Right ventricle myocardium inferior (tissue), 1 donor: ENCODE results near the gene CDK14. TPM values are rescaled to one million over a fixed set of nuclear protein-coding genes. Genes with fewer than 3 reads are reported as not detected.
"Not testable (repeated sequence)": the region's sequence is repeated elsewhere in the genome, so short reads cannot be mapped to it uniquely, and the experiment has no call there.

Experiments
- ATAC-seq: fragments of 200-7000 bp; cut with Tn5 transposase; one replicate; pipeline ENCODE4 v1.9.1; 2020; ENCODE audit warnings: mild to moderate bottlenecking, moderate library complexity
- DNase-seq: peaks from one replicate; pipeline ENCODE4 v3.0.0; 2021; ENCODE audit errors: missing footprints
- intact Hi-C: fragments of 100-400 bp; cut with DNase I; formaldehyde crosslinking; loops from one replicate; pipeline ENCODE4 v1.11.0; 2022
- total RNA-seq: library from RNA; stranded (reverse); fragmentation: NEBNext Ultra II Directional; extraction: Animal tissue kit (Norgen Biotek cat#: 25700); gene quantifications from one replicate; pipeline ENCODE4 v1.2.1, GENCODE V29; 2021
- donor health status: DM: no; HTN: yes; CAD: no; lungs with severe emphysema.

CDK14 gene
- total RNA-seq, 1 donor from 2014 or later, result 26.3 TPM

- ATAC-seq (no peak), DNase-seq (no peak)
- intact Hi-C loops, result no loop called here
Observed at GRCh38 chr7:90760892-90761291, 164.8 kb downstream of the CDK14 start.

- no peak for ATAC-seq
- no peak for DNase-seq
- intact Hi-C loops, result no loop called here
Observed at GRCh38 chr7:90761584-90761983, 165.5 kb downstream of the CDK14 start.

GRCh38 chr7:90763108-90763507, 167.0 kb downstream of the CDK14 start:
- intact Hi-C loops, result no loop called here
- no peak for ATAC-seq
- no peak for DNase-seq

GRCh38 chr7:90764848-90765570, 168.9 kb downstream of the CDK14 start:
- DNase-seq, result no peak
- intact Hi-C loops, result no loop called here
- ATAC-seq, result peak; percentile 9

GRCh38 chr7:90766814-90767564, 170.9 kb downstream of the CDK14 start:
- ATAC-seq (peak; percentile 95), DNase-seq (peak; percentile 78)
- intact Hi-C loops, result no loop called here

- no peak for ATAC-seq
- DNase-seq, result no peak
- intact Hi-C loops, result no loop called here
Observed at GRCh38 chr7:90768301-90768700, 172.2 kb downstream of the CDK14 start.

GRCh38 chr7:90769036-90769435, 172.9 kb downstream of the CDK14 start:
- no peak for ATAC-seq
- intact Hi-C loops, result no loop called here
- no peak for DNase-seq

GRCh38 chr7:90769566-90769965, 173.4 kb downstream of the CDK14 start:
- DNase-seq, intact Hi-C loops, ATAC-seq: not testable (repeated sequence)

- intact Hi-C loops, result no loop called here
- no peak for DNase-seq
- no peak for ATAC-seq
Observed at GRCh38 chr7:90771281-90771680, 175.2 kb downstream of the CDK14 start.

- intact Hi-C loops, result no loop called here
- no peak for DNase-seq
- no peak for ATAC-seq
Observed at GRCh38 chr7:90772410-90772809, 176.3 kb downstream of the CDK14 start.

- no peak for ATAC-seq
- intact Hi-C loops, result no loop called here
- no peak for DNase-seq
Observed at GRCh38 chr7:90773269-90773668, 177.1 kb downstream of the CDK14 start.

- intact Hi-C loops, result no loop called here
- DNase-seq, result no peak
- ATAC-seq, result no peak
Observed at GRCh38 chr7:90774706-90775105, 178.6 kb downstream of the CDK14 start.

- ATAC-seq, result no peak
- intact Hi-C loops, result no loop called here
- DNase-seq, result no peak
Observed at GRCh38 chr7:90775383-90775965, 179.4 kb downstream of the CDK14 start.

- intact Hi-C loops, result no loop called here
- DNase-seq (no peak), ATAC-seq (no peak)
Observed at GRCh38 chr7:90777041-90777440, 180.9 kb downstream of the CDK14 start.

GRCh38 chr7:90777465-90777864, 181.3 kb downstream of the CDK14 start:
- intact Hi-C loops, result no loop called here
- ATAC-seq (peak; percentile 80), DNase-seq (no peak)

GRCh38 chr7:90777886-90778285, 181.8 kb downstream of the CDK14 start:
- intact Hi-C loops, result no loop called here
- ATAC-seq (no peak), DNase-seq (no peak)

GRCh38 chr7:90788052-90788451, 191.9 kb downstream of the CDK14 start:
- no peak for DNase-seq
- ATAC-seq, result peak; percentile 79
- intact Hi-C loops, result no loop called here

- DNase-seq, result no peak
- intact Hi-C loops, result no loop called here
- no peak for ATAC-seq
Observed at GRCh38 chr7:90789736-90790306, 193.7 kb downstream of the CDK14 start.

GRCh38 chr7:90791596-90791995, 195.5 kb downstream of the CDK14 start:
- no peak for ATAC-seq
- intact Hi-C loops, result no loop called here

GRCh38 chr7:90792301-90792700, 196.2 kb downstream of the CDK14 start:
- DNase-seq, result no peak
- intact Hi-C loops, result no loop called here
- ATAC-seq, result no peak

More at GRCh38 chr7:90791596-90791995, 195.5 kb downstream of the CDK14 start:
- no peak for DNase-seq
